ENCODE measurements around the gene TMIGD2.
"Not testable (repeated sequence)": the region's sequence is repeated elsewhere in the genome, so short reads cannot be mapped to it uniquely, and the experiment has no call there.

The TMIGD2 gene

DNA sequence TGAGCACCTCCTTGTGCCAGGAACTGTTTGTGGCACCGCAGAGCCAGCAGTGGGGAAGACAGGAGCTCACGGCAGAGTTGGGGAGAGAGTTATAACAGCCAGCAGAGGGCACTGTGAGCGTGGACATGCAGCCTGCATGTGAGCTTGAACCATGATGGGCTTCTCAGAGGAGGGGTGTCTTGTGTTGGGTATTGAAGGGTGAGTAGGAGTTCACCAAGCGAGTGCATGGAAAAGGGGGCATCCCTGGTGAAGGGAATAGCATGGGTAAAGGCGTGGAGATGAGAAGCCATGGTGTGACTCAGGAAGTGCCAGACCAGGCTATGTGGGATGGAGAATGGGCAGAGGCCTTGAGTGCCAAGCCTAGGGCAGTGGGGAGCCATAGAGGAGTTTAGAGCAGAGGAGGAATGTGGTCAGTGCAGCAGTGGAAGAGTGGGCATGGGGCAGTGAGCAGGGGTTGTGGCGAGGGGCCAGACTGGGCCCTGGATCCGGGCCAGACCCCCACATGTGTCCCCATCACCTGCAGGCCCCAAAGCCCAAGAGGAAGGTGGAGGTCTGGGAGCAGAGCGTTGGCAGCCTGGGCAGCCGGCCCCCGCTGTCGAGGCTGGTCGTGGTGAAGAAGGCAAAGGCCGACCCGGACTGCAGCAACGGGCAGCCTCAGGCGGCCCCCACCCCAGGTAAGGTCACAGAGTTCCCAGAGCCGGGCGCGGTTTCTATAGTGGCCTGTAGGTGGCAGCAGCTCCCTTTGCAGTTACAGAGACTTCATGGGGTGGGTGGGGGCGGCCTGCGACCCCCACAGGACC is 34.9 kb downstream of the TMIGD2 start:
- peak; percentile 26 to 42 (median 32) for DNase-seq (ENCODE audit: low read depth in 3 of 3)

DNA sequence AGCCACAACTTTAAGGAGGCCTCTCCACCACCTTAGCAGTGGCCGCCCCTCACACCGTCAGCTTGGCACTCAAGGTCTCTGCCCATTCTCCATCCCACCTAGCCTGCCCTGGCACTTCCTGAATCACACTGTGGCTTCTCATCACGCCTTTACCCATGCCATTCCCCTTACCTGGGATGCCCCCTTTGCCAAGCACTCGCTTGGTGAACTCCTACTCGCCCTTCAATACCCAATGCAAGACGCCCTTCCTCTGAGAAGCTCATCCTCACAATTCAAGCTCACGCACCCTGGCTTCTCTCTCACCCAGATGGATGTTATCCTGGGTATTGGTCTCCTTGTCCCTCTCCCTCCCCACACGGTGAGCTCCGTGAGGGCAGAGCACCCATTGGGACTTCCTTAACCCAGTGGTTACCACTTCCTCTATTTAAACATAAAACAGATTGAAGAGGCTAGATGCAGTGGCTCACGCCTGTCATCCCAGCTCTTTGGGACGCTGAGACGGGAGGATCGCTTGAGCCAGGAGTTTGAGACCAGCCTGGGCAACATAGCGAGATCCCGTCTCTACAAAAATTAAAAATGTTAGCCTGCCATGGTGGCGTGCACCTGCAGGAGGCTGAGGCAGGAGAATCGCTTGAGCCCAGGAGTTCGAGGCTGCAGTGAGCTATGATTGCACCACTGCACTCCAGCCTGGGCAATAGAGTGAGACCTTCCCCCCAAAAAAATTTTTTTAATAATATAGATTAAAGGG is 35.8 kb downstream of the TMIGD2 start:
- no peak for DNase-seq (ENCODE audit: low read depth in 3 of 3)

DNA sequence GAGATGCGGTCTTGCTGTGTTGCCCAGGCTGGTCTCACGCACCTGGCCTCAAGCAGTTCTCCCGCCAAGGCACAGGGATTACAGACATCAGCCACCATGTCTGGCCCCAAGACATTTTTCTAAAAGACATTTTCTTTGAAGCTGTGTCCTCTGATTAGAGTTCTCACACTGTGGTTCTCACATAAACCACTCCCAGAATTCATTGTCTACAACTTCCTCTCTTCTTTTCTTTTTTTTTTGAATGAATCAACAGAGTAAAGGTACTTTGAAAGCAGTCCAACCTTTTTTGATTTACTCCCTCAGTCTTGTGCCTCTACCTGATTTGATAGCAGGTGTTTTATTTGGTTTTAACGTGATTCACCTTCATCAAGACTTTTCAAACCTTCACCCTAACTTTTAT is 37.4 kb downstream of the TMIGD2 start:
- DNase-seq (ENCODE audit: low read depth in 3 of 3): no peak

GRCh38 chr19:4260613-4261191 is 41.5 kb downstream of the TMIGD2 start:
- DNase-seq (ENCODE audit: low read depth in 3 of 3): no peak

DNA sequence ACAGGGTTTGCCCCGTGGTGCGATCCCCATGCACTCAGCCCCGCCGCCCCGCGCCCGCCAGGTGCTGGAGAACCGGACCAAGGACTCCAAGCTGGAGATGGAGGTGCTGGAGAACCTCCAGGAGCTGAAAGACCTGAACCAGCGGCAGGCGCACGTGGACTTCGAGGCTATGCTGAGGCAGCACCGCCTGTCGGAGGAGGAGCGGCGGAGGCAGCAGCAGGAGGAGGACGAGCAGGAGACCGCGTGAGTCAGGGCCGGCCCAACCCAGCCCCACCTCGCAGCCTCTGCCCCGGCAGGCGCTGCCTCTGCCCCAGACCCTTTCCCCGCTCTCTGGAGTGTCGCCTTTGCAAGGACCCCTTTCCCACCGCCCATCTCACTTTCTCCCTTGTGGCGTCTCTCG is 44.0 kb downstream of the TMIGD2 start:
- no peak for DNase-seq (ENCODE audit: low read depth in 3 of 3)

DNA sequence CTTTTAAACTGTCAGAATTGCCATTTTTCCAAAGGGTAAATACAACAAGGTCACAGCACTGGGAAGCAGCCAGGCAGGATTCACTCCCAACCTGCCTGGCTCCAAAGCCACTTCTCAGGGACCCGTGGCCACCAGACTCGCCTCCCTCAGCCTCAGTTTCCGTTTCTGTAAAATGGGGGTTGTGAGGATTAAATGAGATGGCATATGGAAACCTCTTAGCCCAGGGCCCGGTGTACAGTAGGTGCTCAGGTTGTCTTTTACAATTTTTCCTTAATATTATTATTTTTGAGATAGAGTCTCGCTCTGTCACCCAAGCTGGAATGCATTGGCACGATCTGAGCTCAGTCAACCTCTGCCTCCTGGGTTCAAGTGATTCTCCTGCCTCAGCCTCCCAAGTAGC is 45.2 kb downstream of the TMIGD2 start:
- DNase-seq (ENCODE audit: low read depth in 3 of 3): no peak

DNA sequence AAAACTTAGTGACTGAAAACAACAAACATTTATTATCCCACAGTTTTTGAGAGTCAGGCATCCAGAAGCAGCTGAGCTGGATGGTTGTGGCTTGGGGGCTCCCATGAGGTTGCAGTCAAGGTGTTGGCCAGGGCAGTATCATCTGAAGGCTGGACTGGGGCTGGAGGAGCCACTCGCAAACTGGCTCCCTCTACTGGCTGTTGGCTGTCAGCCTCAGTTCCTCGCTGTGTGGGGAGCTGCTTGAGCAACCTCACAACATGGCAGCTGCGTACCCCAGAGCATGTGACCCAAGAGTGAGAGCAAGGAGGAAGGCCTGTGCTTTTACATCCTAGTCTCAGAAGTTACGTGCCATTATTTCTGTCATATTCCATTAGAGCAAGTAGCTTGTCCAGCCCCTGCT is 45.6 kb downstream of the TMIGD2 start:
- no peak for DNase-seq (ENCODE audit: low read depth in 3 of 3)

DNA sequence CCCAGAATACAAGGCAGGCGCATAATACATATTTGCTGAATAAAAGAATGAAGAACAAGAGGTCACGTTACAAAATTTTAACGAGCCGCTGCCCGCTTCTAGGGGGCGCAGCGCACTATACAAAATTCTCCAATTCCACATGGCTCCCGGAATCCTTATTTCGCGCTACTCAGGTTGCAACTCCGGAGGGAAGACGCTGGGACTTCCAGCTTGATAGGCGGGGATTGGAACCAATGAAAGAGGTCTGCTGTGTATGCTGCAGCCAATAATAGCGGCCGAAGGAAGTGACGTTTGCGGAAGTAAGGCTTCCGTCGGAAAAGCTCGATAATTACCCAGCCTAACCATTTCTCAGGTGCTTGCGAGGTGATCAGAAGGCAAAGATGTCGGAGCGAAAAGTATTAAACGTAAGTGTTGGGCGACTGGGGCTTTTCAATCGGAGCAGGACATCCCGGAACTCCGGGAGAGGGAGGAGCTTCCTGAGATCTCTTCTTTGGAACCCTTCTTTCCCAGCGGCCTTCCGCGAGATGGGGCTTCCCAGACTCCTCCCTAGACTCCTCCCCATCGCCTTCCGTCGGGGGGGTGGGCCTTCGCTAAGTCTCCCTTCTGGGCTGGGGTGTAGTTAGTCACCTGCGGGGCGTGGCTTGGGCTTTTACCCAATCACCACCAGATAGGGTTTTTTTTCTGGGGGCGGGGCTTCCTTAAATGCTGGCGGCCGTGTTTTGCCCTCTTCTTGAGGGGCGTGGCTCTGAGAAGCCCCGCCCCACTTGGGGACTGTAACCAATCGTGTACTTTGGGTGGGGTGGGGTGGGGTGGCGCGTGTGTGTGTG is 55.2 kb downstream of the TMIGD2 start, which contains the start of gene YJU2:
YJU2 (plus strand) TSS at position 314 of the 827 bp plus-strand sequence; CDS start at position 381, 67 bp downstream.
- peak; percentile 90 to 99 (median 96) for DNase-seq (ENCODE audit: low read depth in 3 of 3)

GRCh38 chr19:4245938-4246337 is 56.3 kb downstream of the TMIGD2 start:
- DNase-seq (ENCODE audit: low read depth in 3 of 3): not testable (repeated sequence)

Measured in stimulated activated CD4-positive, alpha-beta T cell treated with anti-CD3 and anti-CD28 coated beads, TNF-alpha, amount 100 ng/mL, for 4 hours (primary cell).